ENCODE results near the gene PADI6.
"Not testable (repeated sequence)": the region's sequence is repeated elsewhere in the genome, so short reads cannot be mapped to it uniquely, and the experiment has no call there.

PADI6 gene

DNA sequence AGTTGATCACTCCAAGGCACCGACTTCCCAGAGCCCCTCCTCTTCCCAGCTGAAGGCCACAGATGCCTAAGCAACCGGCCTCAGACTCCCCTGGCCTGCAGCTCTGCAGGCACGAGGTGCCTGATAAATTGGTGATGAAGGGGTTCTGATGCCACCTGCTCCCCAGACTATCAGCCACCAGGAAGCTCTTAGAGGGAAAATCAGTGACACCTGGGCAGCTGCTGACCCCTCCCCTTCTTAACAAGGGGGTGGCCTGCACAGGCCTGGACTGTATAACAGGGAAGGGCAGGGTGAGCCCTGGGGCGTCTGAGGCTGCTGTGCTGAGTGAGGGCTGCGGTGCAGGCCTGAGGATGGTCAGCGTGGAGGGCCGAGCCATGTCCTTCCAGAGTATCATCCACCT is at the start of gene PADI6:
PADI6 (plus strand) TSS at position 301 of the 400 bp plus-strand sequence; CDS start at position 351, 50 bp downstream.
- DNase-seq: no peak

GRCh38 chr1:17328855-17329254 is 43.1 kb upstream of the PADI6 start:
- DNase-seq: no peak

DNA sequence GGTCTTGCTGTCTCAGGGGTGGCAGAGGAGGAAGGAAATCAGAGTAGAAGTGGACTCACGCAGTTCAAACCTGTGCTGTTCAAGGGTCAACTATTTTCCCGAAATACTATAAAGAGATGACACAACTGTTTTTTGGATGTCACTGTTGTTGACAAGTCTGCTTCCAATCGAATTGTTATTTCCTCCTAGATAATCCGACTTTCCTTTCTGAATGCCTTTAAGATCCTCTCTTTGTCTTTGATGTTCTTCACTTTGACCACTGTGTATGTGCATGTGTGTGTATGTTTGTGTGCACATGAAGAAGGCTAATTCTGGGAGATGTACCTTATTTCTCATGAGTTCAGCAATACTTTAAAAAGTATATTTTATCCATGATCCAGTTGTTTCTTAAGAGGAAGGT is 42.4 kb upstream of the PADI6 start:
- no peak for DNase-seq

GRCh38 chr1:17330856-17331255 is 41.1 kb upstream of the PADI6 start:
- no peak for DNase-seq

DNA sequence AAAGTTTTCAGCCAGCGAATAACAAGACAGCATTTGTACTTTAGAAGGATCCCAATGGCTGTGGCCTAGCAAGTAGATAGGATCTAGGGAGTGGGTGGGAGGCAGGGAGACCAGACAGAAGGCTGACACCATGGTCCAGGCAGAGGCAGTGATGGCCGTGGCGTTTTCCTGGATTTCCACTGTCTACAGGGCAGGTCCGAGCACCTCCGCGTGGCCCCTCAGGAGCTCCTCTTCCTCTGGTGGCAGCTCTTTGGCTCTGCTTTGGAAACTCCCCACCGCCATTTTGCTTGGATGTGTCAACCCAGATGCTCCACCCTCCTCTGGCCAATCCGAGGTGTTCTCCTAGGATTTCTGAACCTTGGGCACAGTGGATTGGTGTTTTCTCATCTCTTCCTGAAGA is 38.9 kb upstream of the PADI6 start:
- DNase-seq: no peak

- DNase-seq: peak; percentile 85
Observed at GRCh38 chr1:17335821-17336710, 35.9 kb upstream of the PADI6 start.

- DNase-seq: no peak
Observed at GRCh38 chr1:17338706-17339493, 33.1 kb upstream of the PADI6 start.

DNA sequence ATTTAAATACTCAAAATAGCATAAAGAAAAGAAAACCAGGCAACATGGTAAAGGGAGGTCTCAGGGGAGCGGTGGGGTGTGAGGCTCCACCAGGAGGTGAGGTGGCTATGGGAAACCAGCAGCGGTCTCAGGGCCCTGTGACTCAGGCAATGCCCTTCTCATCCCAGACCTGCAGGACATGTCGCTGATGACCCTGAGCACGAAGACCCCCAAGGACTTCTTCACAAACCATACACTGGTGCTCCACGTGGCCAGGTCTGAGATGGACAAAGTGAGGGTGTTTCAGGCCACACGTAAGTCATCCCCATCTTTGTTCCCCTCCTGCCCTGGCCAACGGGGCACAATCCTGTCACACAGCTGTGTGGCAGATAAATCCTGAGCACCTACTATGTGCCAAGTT is 32.5 kb upstream of the PADI6 start:
- DNase-seq: no peak

- DNase-seq: no peak
Observed at GRCh38 chr1:17340358-17340757, 31.6 kb upstream of the PADI6 start.

DNA sequence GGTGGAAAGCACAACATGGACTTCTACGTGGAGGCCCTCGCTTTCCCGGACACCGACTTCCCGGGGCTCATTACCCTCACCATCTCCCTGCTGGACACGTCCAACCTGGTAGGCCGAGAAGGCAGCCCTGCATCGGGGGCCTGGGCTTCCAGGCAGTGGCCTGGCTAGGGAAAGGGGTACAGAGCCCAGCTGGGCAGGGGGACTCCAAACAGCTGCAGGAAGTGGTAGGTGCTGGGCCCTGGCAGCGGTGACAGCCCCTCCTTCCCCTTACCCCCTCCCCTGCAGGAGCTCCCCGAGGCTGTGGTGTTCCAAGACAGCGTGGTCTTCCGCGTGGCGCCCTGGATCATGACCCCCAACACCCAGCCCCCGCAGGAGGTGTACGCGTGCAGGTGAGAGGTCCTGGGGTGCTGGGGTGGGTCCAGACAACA is 30.0 kb upstream of the PADI6 start:
- no peak for DNase-seq

GRCh38 chr1:17345506-17345905 is 26.5 kb upstream of the PADI6 start:
- DNase-seq: not testable (repeated sequence)

DNA sequence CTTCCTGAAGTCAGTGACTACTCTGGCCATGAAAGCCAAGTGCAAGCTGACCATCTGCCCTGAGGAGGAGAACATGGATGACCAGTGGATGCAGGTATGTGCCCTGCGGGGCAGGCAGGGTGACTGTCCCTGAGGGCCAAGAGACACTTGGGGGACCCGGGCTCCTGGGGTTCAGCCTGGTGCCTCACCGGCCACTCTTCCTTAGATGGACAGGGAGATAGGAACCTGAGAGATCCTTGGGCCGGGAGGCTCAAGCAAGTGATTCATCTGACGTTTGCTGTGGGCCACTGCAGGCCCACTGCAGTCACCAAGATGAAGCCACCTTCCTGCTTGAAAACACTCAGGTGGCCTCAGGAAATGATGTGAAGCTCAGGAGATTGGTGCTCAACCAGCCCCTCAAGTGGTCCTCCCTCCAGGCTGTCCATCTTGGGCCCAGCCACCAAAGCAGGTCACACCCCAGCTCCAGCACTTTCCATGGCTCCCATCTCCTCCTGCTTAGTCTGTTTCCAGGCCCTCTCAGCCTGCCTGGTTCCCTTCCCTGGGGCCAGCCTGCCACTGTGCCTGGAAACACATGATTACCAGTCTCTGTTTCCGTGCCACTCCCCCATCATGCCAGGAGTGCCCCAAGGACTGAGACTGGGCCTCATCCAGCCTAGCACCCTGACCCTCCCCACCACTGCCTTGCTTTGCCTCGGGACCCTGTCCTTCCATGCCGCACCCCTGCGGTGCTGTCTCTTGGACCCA is 25.8 kb upstream of the PADI6 start:
- no peak for DNase-seq

DNA sequence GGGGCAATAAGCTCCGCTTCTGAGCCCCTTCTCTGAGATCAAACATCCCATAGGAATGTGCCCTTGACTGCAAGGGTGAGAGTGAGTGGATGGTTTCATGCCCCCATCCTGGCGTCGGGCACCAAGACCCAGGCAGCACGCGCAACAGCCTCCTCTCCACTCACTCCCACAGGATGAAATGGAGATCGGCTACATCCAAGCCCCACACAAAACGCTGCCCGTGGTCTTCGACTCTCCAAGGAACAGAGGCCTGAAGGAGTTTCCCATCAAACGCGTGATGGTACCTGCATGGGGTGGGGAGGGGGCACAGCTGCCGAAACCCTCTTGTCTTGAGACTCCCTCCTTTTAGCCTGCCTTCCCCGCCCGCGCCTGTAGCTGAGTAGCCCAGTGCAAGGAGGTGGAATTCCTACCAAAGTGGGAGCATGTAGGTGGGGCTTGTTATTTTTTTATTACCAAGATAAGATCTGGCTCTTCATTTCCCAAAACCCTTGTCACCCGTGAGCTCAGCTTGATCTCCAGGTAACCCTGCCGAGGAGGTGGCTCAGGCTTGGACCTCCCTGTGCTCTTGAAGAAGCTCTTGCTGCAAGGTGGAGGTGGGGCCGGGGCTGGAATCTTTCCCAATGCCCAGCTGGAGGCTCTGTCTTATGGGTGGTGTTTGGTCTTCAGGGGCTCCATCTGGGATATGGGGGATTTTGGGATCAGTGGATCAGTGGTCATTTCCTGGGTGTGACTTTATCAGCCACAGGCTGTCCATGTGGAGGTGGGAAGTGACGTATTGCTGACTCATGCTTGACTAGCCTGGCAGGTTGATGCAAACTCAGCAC is 24.0 kb upstream of the PADI6 start:
- DNase-seq: no peak

- no peak for DNase-seq
Observed at GRCh38 chr1:17348593-17349234, 23.3 kb upstream of the PADI6 start.

DNA sequence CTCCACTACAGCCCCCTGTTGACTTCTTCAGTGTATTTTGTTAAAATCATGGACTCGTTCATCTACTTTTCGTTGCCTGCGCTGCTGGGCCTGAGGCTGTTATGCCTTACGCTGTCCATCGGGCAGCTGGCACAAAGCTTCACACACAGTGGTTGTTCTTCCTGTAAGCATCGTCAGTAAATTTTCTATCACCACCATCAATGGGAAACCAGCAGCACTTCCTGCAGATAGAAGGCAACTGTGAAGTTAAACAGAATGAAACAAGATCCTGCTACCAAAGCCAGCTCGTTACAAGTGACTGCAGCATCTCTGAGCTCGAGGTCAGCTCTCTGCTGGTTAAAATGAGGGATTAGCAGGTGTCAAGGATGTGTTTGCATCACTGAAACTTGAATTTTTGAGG is 21.9 kb upstream of the PADI6 start:
- DNase-seq: no peak

- no peak for DNase-seq
Observed at GRCh38 chr1:17350928-17351446, 21.0 kb upstream of the PADI6 start.

GRCh38 chr1:17351598-17352324 is 20.2 kb upstream of the PADI6 start:
- DNase-seq: no peak

- DNase-seq: no peak
Observed at GRCh38 chr1:17352419-17352909, 19.5 kb upstream of the PADI6 start.

DNA sequence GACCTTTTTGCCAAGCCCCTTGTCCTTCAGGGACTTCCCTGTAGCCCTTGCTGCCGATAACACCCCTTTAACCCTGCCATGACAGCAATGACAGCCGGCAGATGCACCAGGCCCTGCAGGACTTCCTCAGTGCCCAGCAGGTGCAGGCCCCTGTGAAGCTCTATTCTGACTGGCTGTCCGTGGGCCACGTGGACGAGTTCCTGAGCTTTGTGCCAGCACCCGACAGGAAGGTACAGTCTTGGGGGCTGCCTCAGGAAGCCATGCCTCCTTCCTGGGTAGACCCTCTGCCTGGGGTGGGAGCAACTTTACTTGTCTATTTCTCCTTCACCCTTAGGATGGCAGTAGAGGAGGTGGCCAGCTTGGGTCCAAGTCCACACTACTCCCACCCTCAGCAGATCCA is 16.1 kb upstream of the PADI6 start:
- DNase-seq: peak; percentile 25

GRCh38 chr1:17356387-17357026 is 15.5 kb upstream of the PADI6 start:
- DNase-seq: peak; percentile 34
